Nephron progenitor cell (in vitro differentiated cells): Measurements from ENCODE around the gene PALLD.

Source experiments
- DNase-seq: peaks from one replicate; pipeline ENCODE4 v3.0.0; 2021
- H3K27ac Mint-ChIP-seq: 2 replicates; pipeline ENCODE4 v1.8.0; 2021; ENCODE audit warnings: mild to moderate bottlenecking, moderate library complexity, mixed read lengths
- H3K27me3 Mint-ChIP-seq: 2 replicates; pipeline ENCODE4 v1.8.0; 2021; ENCODE audit warnings: mild to moderate bottlenecking, low read depth, mixed read lengths; ENCODE audit not compliant: poor library complexity
- H3K36me3 Mint-ChIP-seq: 2 replicates; pipeline ENCODE4 v1.8.0; 2021; ENCODE audit warnings: low read depth, mixed read lengths
- H3K4me1 Mint-ChIP-seq: 2 replicates; pipeline ENCODE4 v1.8.0; 2021; ENCODE audit warnings: mixed read lengths
- H3K4me3 Mint-ChIP-seq: 2 replicates; pipeline ENCODE4 v1.8.0; 2021; ENCODE audit warnings: mild to moderate bottlenecking, moderate library complexity, mixed read lengths
- H3K9me3 Mint-ChIP-seq: 2 replicates; pipeline ENCODE4 v1.8.0; 2021; ENCODE audit warnings: mild to moderate bottlenecking, moderate library complexity, mixed read lengths
- TF ChIP-seq, protein P1 (sequence below): fragments of 200-600 bp; sonication (generic); IDR thresholded peaks from 2 replicates; pipeline ENCODE4 v1.5.0; 2021; ENCODE audit warnings: antibody characterized with exemption

Gene PALLD

DNA sequence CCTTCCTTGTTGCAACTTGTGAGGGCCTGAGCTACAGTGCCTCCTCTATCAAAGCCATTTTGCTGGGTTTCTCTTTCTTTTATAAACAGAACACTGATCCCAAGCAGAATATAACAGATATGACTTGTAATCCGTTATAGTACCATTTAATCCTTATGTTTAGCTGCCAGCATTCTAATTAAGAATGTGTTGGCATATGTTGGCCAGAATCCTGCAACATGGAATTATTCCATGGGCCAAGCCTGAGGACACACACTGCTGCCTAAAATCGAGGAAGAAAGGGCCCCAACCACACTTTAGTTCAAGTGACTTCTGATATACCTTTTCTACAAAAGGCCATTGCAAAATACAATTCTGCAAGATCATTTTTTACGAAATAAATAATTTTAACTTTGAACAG is 28.0 kb downstream of the PALLD start:
- peaks cover 14% of the 10 kb centered on the region for H3K4me1 Mint-ChIP-seq

DNA sequence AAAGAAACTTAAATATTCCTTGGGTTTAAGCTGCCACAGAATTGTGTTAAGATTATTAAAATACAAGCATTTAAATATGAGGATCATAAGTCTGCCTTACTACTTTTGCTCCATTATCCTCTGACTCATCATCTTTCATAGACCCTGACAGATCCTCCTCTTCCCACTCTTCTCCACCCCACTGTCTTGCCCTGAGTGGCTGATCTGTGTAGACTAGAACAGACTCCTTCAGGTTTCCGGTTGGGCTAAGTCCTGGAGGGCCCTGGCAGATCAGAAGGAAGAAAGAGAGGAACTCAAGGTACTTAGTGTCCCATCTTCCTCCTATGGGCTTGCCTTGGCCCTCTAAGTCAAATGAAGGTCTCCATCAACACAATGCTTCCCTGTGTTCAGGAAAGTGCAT is 30.7 kb downstream of the PALLD start:
- Mint-ChIP-seq H3K9me3 (no peaks in the 10 kb centered on the region), H3K36me3 (no peaks in the 10 kb centered on the region), H3K27ac (no peak overlapping the region), H3K4me3 (no peak overlapping the region), H3K27me3 (no peaks in the 10 kb centered on the region), H3K4me1 (peaks cover 5% of the 10 kb centered on the region)
- no peak for DNase-seq
- TF ChIP-seq, protein P1, sequence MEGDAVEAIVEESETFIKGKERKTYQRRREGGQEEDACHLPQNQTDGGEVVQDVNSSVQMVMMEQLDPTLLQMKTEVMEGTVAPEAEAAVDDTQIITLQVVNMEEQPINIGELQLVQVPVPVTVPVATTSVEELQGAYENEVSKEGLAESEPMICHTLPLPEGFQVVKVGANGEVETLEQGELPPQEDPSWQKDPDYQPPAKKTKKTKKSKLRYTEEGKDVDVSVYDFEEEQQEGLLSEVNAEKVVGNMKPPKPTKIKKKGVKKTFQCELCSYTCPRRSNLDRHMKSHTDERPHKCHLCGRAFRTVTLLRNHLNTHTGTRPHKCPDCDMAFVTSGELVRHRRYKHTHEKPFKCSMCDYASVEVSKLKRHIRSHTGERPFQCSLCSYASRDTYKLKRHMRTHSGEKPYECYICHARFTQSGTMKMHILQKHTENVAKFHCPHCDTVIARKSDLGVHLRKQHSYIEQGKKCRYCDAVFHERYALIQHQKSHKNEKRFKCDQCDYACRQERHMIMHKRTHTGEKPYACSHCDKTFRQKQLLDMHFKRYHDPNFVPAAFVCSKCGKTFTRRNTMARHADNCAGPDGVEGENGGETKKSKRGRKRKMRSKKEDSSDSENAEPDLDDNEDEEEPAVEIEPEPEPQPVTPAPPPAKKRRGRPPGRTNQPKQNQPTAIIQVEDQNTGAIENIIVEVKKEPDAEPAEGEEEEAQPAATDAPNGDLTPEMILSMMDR: no peak

More for the DNA sequence above, 28.0 kb downstream of the PALLD start:
- no peaks in the 10 kb centered on the region for H3K9me3 Mint-ChIP-seq
- no peak overlapping the region for H3K4me3 Mint-ChIP-seq
- TF ChIP-seq, protein P1: no peak
- no peaks in the 10 kb centered on the region for H3K36me3 Mint-ChIP-seq
- H3K27ac Mint-ChIP-seq: no peak overlapping the region
- no peak for DNase-seq
- no peaks in the 10 kb centered on the region for H3K27me3 Mint-ChIP-seq

DNA sequence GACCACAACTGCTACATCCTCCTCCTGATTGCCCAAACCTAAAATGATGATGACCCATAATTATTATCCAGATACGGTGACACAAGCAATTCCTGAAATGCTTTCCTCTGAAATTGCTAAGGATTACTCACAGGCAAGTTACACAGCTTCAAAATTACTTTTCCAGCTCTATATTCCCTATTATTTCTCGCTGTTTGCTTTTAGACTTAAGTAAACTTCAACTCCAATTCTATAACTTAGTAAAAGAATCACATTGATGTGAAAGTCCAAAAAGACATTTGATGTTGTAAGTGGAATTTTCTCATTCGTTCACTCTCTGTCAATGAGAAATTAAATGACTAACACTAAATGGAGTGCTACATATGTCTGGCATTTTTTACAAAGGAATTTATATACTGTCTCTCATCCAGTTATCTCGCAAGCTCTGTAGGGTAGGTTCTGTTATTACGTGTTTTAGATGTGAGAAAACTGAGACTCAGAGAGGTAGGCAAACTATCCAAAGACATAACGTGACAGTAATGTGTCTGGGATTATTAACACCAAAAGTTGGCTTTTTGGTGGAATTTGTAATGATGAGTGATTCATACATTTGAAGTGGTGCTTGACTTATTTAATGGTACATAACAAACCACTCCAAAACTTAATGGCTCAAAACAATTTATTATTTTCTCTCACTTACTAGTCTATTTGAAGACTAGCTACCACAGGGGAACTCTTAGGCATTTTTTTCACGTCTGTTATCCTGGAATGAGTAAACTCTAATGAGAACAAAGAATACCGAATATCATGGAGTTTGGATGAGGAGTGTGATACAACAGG is 31.5 kb downstream of the PALLD start:
- TF ChIP-seq, protein P1: no peak
- H3K4me1 Mint-ChIP-seq: no peaks in the 10 kb centered on the region
- no peak overlapping the region for H3K27ac Mint-ChIP-seq
- no peaks in the 10 kb centered on the region for H3K9me3 Mint-ChIP-seq
- H3K36me3 Mint-ChIP-seq: no peaks in the 10 kb centered on the region
- no peak overlapping the region for H3K4me3 Mint-ChIP-seq
- no peak for DNase-seq
- no peaks in the 10 kb centered on the region for H3K27me3 Mint-ChIP-seq

DNA sequence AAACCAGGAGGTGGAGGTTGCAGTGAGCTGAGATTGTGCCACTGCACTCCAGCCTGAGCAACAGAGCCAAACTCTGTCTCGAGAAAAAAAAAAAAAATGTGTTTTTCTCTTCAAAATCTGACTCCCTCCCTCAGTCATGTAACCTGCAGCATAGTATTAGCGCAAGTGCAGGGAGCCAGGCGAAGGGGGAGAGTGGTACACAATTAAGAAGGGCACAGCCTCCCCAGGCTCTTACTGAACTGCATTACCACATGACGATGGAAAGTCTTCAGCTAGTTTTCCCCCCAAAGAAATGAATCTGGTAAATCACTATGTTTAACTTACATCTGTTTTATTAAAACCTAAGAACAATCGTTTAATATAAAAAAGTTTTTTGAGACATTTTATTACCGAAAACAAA is 32.4 kb downstream of the PALLD start:
- Mint-ChIP-seq H3K9me3 (no peaks in the 10 kb centered on the region), H3K4me3 (no peak overlapping the region), H3K27me3 (no peaks in the 10 kb centered on the region), H3K4me1 (no peaks in the 10 kb centered on the region), H3K36me3 (no peaks in the 10 kb centered on the region), H3K27ac (no peak overlapping the region)
- TF ChIP-seq, protein P1: no peak
- DNase-seq: no peak

DNA sequence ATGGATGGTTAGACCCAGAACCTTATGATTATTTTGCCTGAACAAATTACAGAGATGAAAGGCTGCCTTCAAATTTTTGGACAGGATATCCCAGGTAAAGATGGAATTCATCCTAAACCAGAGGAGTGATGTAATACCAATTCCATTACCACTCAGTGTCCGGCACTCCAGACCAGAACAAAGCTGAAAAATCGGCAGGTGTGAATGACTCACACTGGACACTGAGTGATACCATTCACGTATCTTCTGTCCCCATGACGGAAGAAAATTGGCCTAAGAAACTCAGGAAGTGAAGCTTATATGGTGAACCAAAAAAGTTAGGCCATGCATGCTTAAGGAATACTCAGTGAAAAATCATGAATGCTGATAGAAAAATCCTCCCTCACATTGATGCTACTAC is 34.5 kb downstream of the PALLD start:
- H3K4me3 Mint-ChIP-seq: no peak overlapping the region
- no peaks in the 10 kb centered on the region for H3K27me3 Mint-ChIP-seq
- no peaks in the 10 kb centered on the region for H3K9me3 Mint-ChIP-seq
- DNase-seq: no peak
- no peak overlapping the region for H3K27ac Mint-ChIP-seq
- no peaks in the 10 kb centered on the region for H3K36me3 Mint-ChIP-seq
- H3K4me1 Mint-ChIP-seq: peaks cover 4% of the 10 kb centered on the region
- TF ChIP-seq, protein P1: no peak

DNA sequence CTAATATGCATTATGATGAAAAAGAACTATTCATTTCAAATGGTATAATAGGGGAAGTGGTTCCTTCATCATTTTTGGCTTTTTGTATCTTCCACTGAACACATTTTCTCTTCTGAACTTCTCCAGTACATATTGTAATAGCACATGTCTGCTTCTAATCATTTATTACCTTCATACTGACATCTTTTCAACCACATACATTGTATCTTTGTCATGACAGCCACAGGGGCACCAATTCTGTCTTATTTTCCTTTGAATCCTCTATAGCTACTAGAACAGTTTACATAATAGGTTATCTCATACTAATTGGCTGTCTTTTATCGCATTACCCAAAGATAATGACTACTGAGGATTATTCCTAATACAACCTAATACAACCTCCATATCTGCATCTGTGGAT is 37.7 kb downstream of the PALLD start:
- no peak for DNase-seq
- Mint-ChIP-seq H3K27me3 (no peaks in the 10 kb centered on the region), H3K4me3 (no peak overlapping the region), H3K4me1 (peaks cover 13% of the 10 kb centered on the region), H3K36me3 (no peaks in the 10 kb centered on the region), H3K9me3 (no peaks in the 10 kb centered on the region), H3K27ac (no peak overlapping the region)
- TF ChIP-seq, protein P1: no peak
